IPS-15b (cell line): ENCODE measurements around the gene LYST.

Experiments
- H3K27me3 ChIP-seq: one replicate; pipeline ENCODE4 v1.6.1; 2013; ENCODE audit warnings: low read length; ENCODE audit not compliant: control insufficient read depth, insufficient read depth
- H3K36me3 ChIP-seq: one replicate; pipeline ENCODE4 v1.6.1; 2013; ENCODE audit warnings: low read length; ENCODE audit not compliant: control insufficient read depth, insufficient read depth
- H3K4me1 ChIP-seq: one replicate; pipeline ENCODE4 v1.6.1; 2013; ENCODE audit warnings: mild to moderate bottlenecking, low read length; ENCODE audit not compliant: control insufficient read depth, insufficient read depth
- H3K4me3 ChIP-seq: one replicate; pipeline ENCODE4 v1.5.1; 2013; ENCODE audit warnings: low read depth, low read length
- H3K9ac ChIP-seq: one replicate; pipeline ENCODE4 v1.6.1; 2013; ENCODE audit warnings: low read depth, mild to moderate bottlenecking, low read length
- H3K9me3 ChIP-seq: one replicate; pipeline ENCODE4 v1.6.1; 2013; ENCODE audit warnings: mild to moderate bottlenecking, low read length; ENCODE audit not compliant: control insufficient read depth, insufficient read depth

The LYST gene

GRCh38 chr1:235679644-235680043, 187.1 kb downstream of the LYST start:
- Histone ChIP-seq H3K9ac (no peak overlapping the region), H3K4me1 (peaks cover 2% of the 10 kb centered on the region), H3K4me3 (no peak overlapping the region), H3K9me3 (no peaks in the 10 kb centered on the region), H3K27me3 (no peaks in the 10 kb centered on the region), H3K36me3 (no peaks in the 10 kb centered on the region)

- Histone ChIP-seq H3K4me1 (peaks cover 2% of the 10 kb centered on the region), H3K9ac (no peak overlapping the region), H3K9me3 (no peaks in the 10 kb centered on the region), H3K27me3 (no peaks in the 10 kb centered on the region), H3K36me3 (no peaks in the 10 kb centered on the region), H3K4me3 (no peak overlapping the region)
Measured at GRCh38 chr1:235679005-235679404, 187.7 kb downstream of the LYST start.

- peaks cover 2% of the 10 kb centered on the region for H3K4me1 ChIP-seq
- H3K9me3 ChIP-seq = peaks cover 5% of the 10 kb centered on the region
- H3K9ac ChIP-seq = no peak overlapping the region
- H3K36me3 ChIP-seq = no peaks in the 10 kb centered on the region
- H3K4me3 ChIP-seq = no peak overlapping the region
- no peaks in the 10 kb centered on the region for H3K27me3 ChIP-seq
Measured at GRCh38 chr1:235675152-235675890, 191.4 kb downstream of the LYST start.

- peaks cover under 1% of the 10 kb centered on the region for H3K4me1 ChIP-seq
- H3K9me3 ChIP-seq = peaks cover 5% of the 10 kb centered on the region
- H3K27me3 ChIP-seq = no peaks in the 10 kb centered on the region
- no peaks in the 10 kb centered on the region for H3K36me3 ChIP-seq
- no peak overlapping the region for H3K9ac ChIP-seq
- no peak overlapping the region for H3K4me3 ChIP-seq
Measured at GRCh38 chr1:235673981-235674380, 192.7 kb downstream of the LYST start.

GRCh38 chr1:235671992-235672391, 194.7 kb downstream of the LYST start:
- no peaks in the 10 kb centered on the region for H3K36me3 ChIP-seq
- no peaks in the 10 kb centered on the region for H3K27me3 ChIP-seq
- no peaks in the 10 kb centered on the region for H3K4me1 ChIP-seq
- peaks cover 5% of the 10 kb centered on the region for H3K9me3 ChIP-seq
- H3K4me3 ChIP-seq = no peak overlapping the region
- no peak overlapping the region for H3K9ac ChIP-seq

GRCh38 chr1:235670157-235670776, 196.4 kb downstream of the LYST start:
- Histone ChIP-seq H3K36me3 (no peaks in the 10 kb centered on the region), H3K4me1 (no peaks in the 10 kb centered on the region), H3K27me3 (no peaks in the 10 kb centered on the region), H3K9me3 (peaks cover 5% of the 10 kb centered on the region), H3K9ac (no peak overlapping the region), H3K4me3 (no peak overlapping the region)

- H3K4me1 ChIP-seq = no peaks in the 10 kb centered on the region
- H3K9ac ChIP-seq = no peak overlapping the region
- no peaks in the 10 kb centered on the region for H3K36me3 ChIP-seq
- H3K4me3 ChIP-seq = no peak overlapping the region
- H3K9me3 ChIP-seq = peaks cover 5% of the 10 kb centered on the region
- H3K27me3 ChIP-seq = no peaks in the 10 kb centered on the region
Measured at GRCh38 chr1:235669277-235669676, 197.4 kb downstream of the LYST start.

GRCh38 chr1:235663628-235664027, 203.1 kb downstream of the LYST start:
- H3K4me1 ChIP-seq = no peaks in the 10 kb centered on the region
- H3K27me3 ChIP-seq = no peaks in the 10 kb centered on the region

GRCh38 chr1:235661568-235661967, 205.1 kb downstream of the LYST start:
- Histone ChIP-seq H3K9ac (no peak overlapping the region), H3K36me3 (no peaks in the 10 kb centered on the region), H3K4me3 (no peak overlapping the region), H3K4me1 (no peaks in the 10 kb centered on the region), H3K9me3 (no peaks in the 10 kb centered on the region), H3K27me3 (no peaks in the 10 kb centered on the region)

More at GRCh38 chr1:235663628-235664027, 203.1 kb downstream of the LYST start:
- no peaks in the 10 kb centered on the region for H3K9me3 ChIP-seq
- H3K9ac ChIP-seq = no peak overlapping the region
- no peaks in the 10 kb centered on the region for H3K36me3 ChIP-seq
- H3K4me3 ChIP-seq = no peak overlapping the region

GRCh38 chr1:235659186-235659771, 207.4 kb downstream of the LYST start:
- no peaks in the 10 kb centered on the region for H3K36me3 ChIP-seq
- no peaks in the 10 kb centered on the region for H3K9me3 ChIP-seq
- H3K9ac ChIP-seq = no peak overlapping the region
- H3K4me3 ChIP-seq = no peak overlapping the region
- H3K27me3 ChIP-seq = no peaks in the 10 kb centered on the region
- no peaks in the 10 kb centered on the region for H3K4me1 ChIP-seq

GRCh38 chr1:235657747-235658526, 208.8 kb downstream of the LYST start:
- H3K4me3 ChIP-seq = no peak overlapping the region
- no peak overlapping the region for H3K9ac ChIP-seq
- H3K4me1 ChIP-seq = no peaks in the 10 kb centered on the region
- no peaks in the 10 kb centered on the region for H3K36me3 ChIP-seq
- H3K27me3 ChIP-seq = no peaks in the 10 kb centered on the region
- H3K9me3 ChIP-seq = no peaks in the 10 kb centered on the region
